Measurements from ENCODE around the gene TCAF1.

The TCAF1 gene

GRCh38 chr7:143901668-143902331, at the start of gene TCAF1:
Gene TCAF1, minus strand, starts transcription at chr7:143902176. Its CDS starts 25,568 bp downstream, at chr7:143876608.
- peak within 1 kb of the TSS; percentile 83 for H3K27ac ChIP-seq (ENCODE audit: low read depth, low read length)
- H3K27me3 ChIP-seq (ENCODE audit: control insufficient read depth in 1 of 2, insufficient read depth in 2 of 2, low read length in 2 of 2): no peaks in the 10 kb centered on the region
- no peaks in the 10 kb centered on the region for H3K9me3 ChIP-seq (ENCODE audit: low read length)
- peak within 1 kb of the TSS; percentile 69 to 98 for H3K4me3 ChIP-seq (ENCODE audit: low read depth in 1 of 2, low read length in 2 of 2)
- H3K36me3 ChIP-seq (ENCODE audit: insufficient read depth, low read length): no peaks in the 10 kb centered on the region
- H3K9ac ChIP-seq (ENCODE audit: low read length): peak within 1 kb of the TSS; percentile 94
- H3K4me1 ChIP-seq (ENCODE audit: insufficient read depth, low read length): peaks cover 25% of the 10 kb centered on the region

- H3K4me3 ChIP-seq (ENCODE audit: low read depth in 1 of 2, low read length in 2 of 2): no peak overlapping the region
- no peaks in the 10 kb centered on the region for H3K4me1 ChIP-seq (ENCODE audit: insufficient read depth, low read length)
- H3K27ac ChIP-seq (ENCODE audit: low read depth, low read length): no peak overlapping the region
- H3K9me3 ChIP-seq (ENCODE audit: low read length): no peaks in the 10 kb centered on the region
- no peaks in the 10 kb centered on the region for H3K36me3 ChIP-seq (ENCODE audit: insufficient read depth, low read length)
- no peaks in the 10 kb centered on the region for H3K27me3 ChIP-seq (ENCODE audit: control insufficient read depth in 1 of 2, insufficient read depth in 2 of 2, low read length in 2 of 2)
- no peak overlapping the region for H3K9ac ChIP-seq (ENCODE audit: low read length)
Observed at GRCh38 chr7:143948733-143949132, 46.8 kb upstream of the TCAF1 start.

GRCh38 chr7:143947111-143947510, 45.1 kb upstream of the TCAF1 start:
- Histone ChIP-seq H3K36me3 (ENCODE audit: insufficient read depth, low read length) (no peaks in the 10 kb centered on the region), H3K27ac (ENCODE audit: low read depth, low read length) (no peak overlapping the region), H3K27me3 (ENCODE audit: control insufficient read depth in 1 of 2, insufficient read depth in 2 of 2, low read length in 2 of 2) (no peaks in the 10 kb centered on the region), H3K4me3 (ENCODE audit: low read depth in 1 of 2, low read length in 2 of 2) (no peak overlapping the region), H3K9me3 (ENCODE audit: low read length) (no peaks in the 10 kb centered on the region), H3K9ac (ENCODE audit: low read length) (no peak overlapping the region), H3K4me1 (ENCODE audit: insufficient read depth, low read length) (no peaks in the 10 kb centered on the region)

GRCh38 chr7:143945423-143945822, 43.4 kb upstream of the TCAF1 start:
- Histone ChIP-seq H3K4me3 (ENCODE audit: low read depth in 1 of 2, low read length in 2 of 2) (no peak overlapping the region), H3K9me3 (ENCODE audit: low read length) (no peaks in the 10 kb centered on the region), H3K27me3 (ENCODE audit: control insufficient read depth in 1 of 2, insufficient read depth in 2 of 2, low read length in 2 of 2) (no peaks in the 10 kb centered on the region), H3K4me1 (ENCODE audit: insufficient read depth, low read length) (no peaks in the 10 kb centered on the region), H3K27ac (ENCODE audit: low read depth, low read length) (no peak overlapping the region), H3K36me3 (ENCODE audit: insufficient read depth, low read length) (no peaks in the 10 kb centered on the region), H3K9ac (ENCODE audit: low read length) (no peak overlapping the region)

GRCh38 chr7:143938379-143939243, 36.6 kb upstream of the TCAF1 start:
- Histone ChIP-seq H3K9me3 (ENCODE audit: low read length) (no peaks in the 10 kb centered on the region), H3K36me3 (ENCODE audit: insufficient read depth, low read length) (no peaks in the 10 kb centered on the region), H3K9ac (ENCODE audit: low read length) (no peak overlapping the region), H3K27me3 (ENCODE audit: control insufficient read depth in 1 of 2, insufficient read depth in 2 of 2, low read length in 2 of 2) (no peaks in the 10 kb centered on the region), H3K4me1 (ENCODE audit: insufficient read depth, low read length) (no peaks in the 10 kb centered on the region), H3K27ac (ENCODE audit: low read depth, low read length) (no peak overlapping the region), H3K4me3 (ENCODE audit: low read depth in 1 of 2, low read length in 2 of 2) (no peak overlapping the region)

GRCh38 chr7:143936087-143937009, 34.4 kb upstream of the TCAF1 start:
- Histone ChIP-seq H3K9ac (ENCODE audit: low read length) (no peak overlapping the region), H3K4me1 (ENCODE audit: insufficient read depth, low read length) (no peaks in the 10 kb centered on the region), H3K27ac (ENCODE audit: low read depth, low read length) (no peak overlapping the region), H3K36me3 (ENCODE audit: insufficient read depth, low read length) (no peaks in the 10 kb centered on the region), H3K27me3 (ENCODE audit: control insufficient read depth in 1 of 2, insufficient read depth in 2 of 2, low read length in 2 of 2) (no peaks in the 10 kb centered on the region), H3K9me3 (ENCODE audit: low read length) (no peaks in the 10 kb centered on the region), H3K4me3 (ENCODE audit: low read depth in 1 of 2, low read length in 2 of 2) (no peak overlapping the region)

GRCh38 chr7:143934526-143935325, 32.8 kb upstream of the TCAF1 start, which contains the start of gene OR2F2:
Gene OR2F2, plus strand, starts transcription at chr7:143935233. Its CDS starts 0 bp downstream, at chr7:143935233.
- Histone ChIP-seq H3K4me3 (ENCODE audit: low read depth in 1 of 2, low read length in 2 of 2) (no peak within 1 kb of the TSS), H3K4me1 (ENCODE audit: insufficient read depth, low read length) (no peaks in the 10 kb centered on the region), H3K9ac (ENCODE audit: low read length) (no peak within 1 kb of the TSS), H3K27me3 (ENCODE audit: control insufficient read depth in 1 of 2, insufficient read depth in 2 of 2, low read length in 2 of 2) (no peaks in the 10 kb centered on the region), H3K36me3 (ENCODE audit: insufficient read depth, low read length) (no peaks in the 10 kb centered on the region), H3K27ac (ENCODE audit: low read depth, low read length) (no peak within 1 kb of the TSS), H3K9me3 (ENCODE audit: low read length) (no peaks in the 10 kb centered on the region)

- no peak overlapping the region for H3K9ac ChIP-seq (ENCODE audit: low read length)
- H3K27me3 ChIP-seq (ENCODE audit: control insufficient read depth in 1 of 2, insufficient read depth in 2 of 2, low read length in 2 of 2): no peaks in the 10 kb centered on the region
- no peak overlapping the region for H3K4me3 ChIP-seq (ENCODE audit: low read depth in 1 of 2, low read length in 2 of 2)
- no peaks in the 10 kb centered on the region for H3K4me1 ChIP-seq (ENCODE audit: insufficient read depth, low read length)
- H3K36me3 ChIP-seq (ENCODE audit: insufficient read depth, low read length): no peaks in the 10 kb centered on the region
- H3K9me3 ChIP-seq (ENCODE audit: low read length): no peaks in the 10 kb centered on the region
- H3K27ac ChIP-seq (ENCODE audit: low read depth, low read length): no peak overlapping the region
Observed at GRCh38 chr7:143931739-143932138, 29.8 kb upstream of the TCAF1 start.

GRCh38 chr7:143929224-143929920, 27.4 kb upstream of the TCAF1 start:
- H3K27ac ChIP-seq (ENCODE audit: low read depth, low read length): no peak overlapping the region
- H3K4me1 ChIP-seq (ENCODE audit: insufficient read depth, low read length): no peaks in the 10 kb centered on the region
- no peak overlapping the region for H3K4me3 ChIP-seq (ENCODE audit: low read depth in 1 of 2, low read length in 2 of 2)

GRCh38 chr7:143924851-143925250, 22.9 kb upstream of the TCAF1 start:
- H3K36me3 ChIP-seq (ENCODE audit: insufficient read depth, low read length): no peaks in the 10 kb centered on the region
- no peak overlapping the region for H3K9ac ChIP-seq (ENCODE audit: low read length)
- no peak overlapping the region for H3K27ac ChIP-seq (ENCODE audit: low read depth, low read length)

More at GRCh38 chr7:143929224-143929920, 27.4 kb upstream of the TCAF1 start:
- Histone ChIP-seq H3K36me3 (ENCODE audit: insufficient read depth, low read length) (no peaks in the 10 kb centered on the region), H3K9ac (ENCODE audit: low read length) (no peak overlapping the region), H3K9me3 (ENCODE audit: low read length) (no peaks in the 10 kb centered on the region), H3K27me3 (ENCODE audit: control insufficient read depth in 1 of 2, insufficient read depth in 2 of 2, low read length in 2 of 2) (no peaks in the 10 kb centered on the region)

More at GRCh38 chr7:143924851-143925250, 22.9 kb upstream of the TCAF1 start:
- Histone ChIP-seq H3K4me3 (ENCODE audit: low read depth in 1 of 2, low read length in 2 of 2) (no peak overlapping the region), H3K27me3 (ENCODE audit: control insufficient read depth in 1 of 2, insufficient read depth in 2 of 2, low read length in 2 of 2) (no peaks in the 10 kb centered on the region), H3K9me3 (ENCODE audit: low read length) (no peaks in the 10 kb centered on the region), H3K4me1 (ENCODE audit: insufficient read depth, low read length) (no peaks in the 10 kb centered on the region)

Data from muscle layer of colon (tissue), 2 donors.